MG63 (cell line): Measurements from ENCODE around the gene BTBD19. TPM values are rescaled to one million over a fixed set of nuclear protein-coding genes. Genes with fewer than 3 reads are reported as not detected.
A peak's percentile ranks its signal among the peaks of the same experiment; 100 is the strongest.

Experiments used
- DNase-seq: peaks from one replicate; pipeline ENCODE4 v3.0.0-alpha.2; 2020
- H3K27me3 ChIP-seq: fragments of 250-450 bp; sonication (Bioruptor Pico); 2 replicates; pipeline ENCODE4 v1.5.1; 2020; ENCODE audit warnings: mild to moderate bottlenecking, moderate library complexity
- H3K36me3 ChIP-seq: fragments of 250-450 bp; sonication (Bioruptor Pico); 2 replicates; pipeline ENCODE4 v1.5.1; 2020; ENCODE audit warnings: mild to moderate bottlenecking, moderate library complexity
- H3K4me3 ChIP-seq: fragments of 250-450 bp; sonication (Bioruptor Pico); 2 replicates; pipeline ENCODE4 v1.5.1; 2020; ENCODE audit warnings: mild to moderate bottlenecking, moderate library complexity
- H3K9me3 ChIP-seq: fragments of 250-450 bp; sonication (Bioruptor Pico); 2 replicates; pipeline ENCODE4 v1.5.1; 2020; ENCODE audit warnings: mild to moderate bottlenecking, moderate library complexity
- total RNA-seq: library from RNA; depleted of rRNA; stranded (reverse); fragments of >200 nt; shearing (Covaris generic); gene quantifications from 2 replicates; pipeline ENCODE4 v1.2.3, GENCODE V29; 2014; ENCODE audit warnings: low replicate concordance; rRNA removed

Gene BTBD19
- total RNA-seq, 1 experiment from 2014 or later = 1.0 TPM

GRCh38 chr1:44860891-44861425, 52.6 kb downstream of the BTBD19 start:
- Histone ChIP-seq H3K36me3 (no peaks in the 10 kb centered on the region; the same call in 1 of the 2 replicates), H3K4me3 (no peak overlapping the region), H3K27me3 (no peaks in the 10 kb centered on the region), H3K9me3 (no peaks in the 10 kb centered on the region)
- DNase-seq = no peak

- Histone ChIP-seq H3K36me3 (0 out of 2 replicates have a peak, but pooled peaks cover 3% of the 10 kb centered on the region), H3K4me3 (no peak overlapping the region), H3K27me3 (no peaks in the 10 kb centered on the region), H3K9me3 (no peaks in the 10 kb centered on the region)
- peak; percentile 55 for DNase-seq
Measured at GRCh38 chr1:44862829-44863401, 54.6 kb downstream of the BTBD19 start.

Other genes starting within 250 kb of the BTBD19 start
- gene TMEM53, start 134.0 kb upstream of the BTBD19 start, total RNA-seq = 1.5 and 10.6 TPM in 2 replicates
- not detected in 2 replicates for gene ARMH1, start 133.8 kb upstream of the BTBD19 start, total RNA-seq
- gene RNU5D-1, start 77.4 kb upstream of the BTBD19 start, total RNA-seq = not detected in 2 replicates
- gene KIF2C, start 68.7 kb upstream of the BTBD19 start, total RNA-seq = 39.0 and 54.1 TPM in 2 replicates
- gene RPS8, start 33.0 kb upstream of the BTBD19 start, total RNA-seq = 2,690 and 3,127 TPM in 2 replicates
- not detected in 2 replicates for gene BEST4, start 20.4 kb upstream of the BTBD19 start, total RNA-seq
- 5.3 and 5.9 TPM in 2 replicates for gene PLK3, start 8.1 kb upstream of the BTBD19 start, total RNA-seq
- gene DYNLT4, start 1.2 kb upstream of the BTBD19 start, total RNA-seq = not detected in 2 replicates
- not detected in 2 replicates for gene PTCH2, start 34.7 kb downstream of the BTBD19 start, total RNA-seq
- 81.1 and 101 TPM in 2 replicates for gene EIF2B3, start 178.1 kb downstream of the BTBD19 start, total RNA-seq
- gene HECTD3, start 202.8 kb downstream of the BTBD19 start, total RNA-seq = 5.2 and 9.2 TPM in 2 replicates
- 99.8 and 133 TPM in 2 replicates for gene UROD, start 203.7 kb downstream of the BTBD19 start, total RNA-seq